GM19467 (cell line): ENCODE results near the gene DHRSX.
"Not testable (repeated sequence)": the region's sequence is repeated elsewhere in the genome, so short reads cannot be mapped to it uniquely, and the experiment has no call there.

Source experiments
- ATAC-seq: cut with Tn5 transposase; IDR thresholded peaks from one replicate; pipeline ENCODE4 v1.9.1; 2021; ENCODE audit warnings: mild to moderate bottlenecking, moderate library complexity; ENCODE audit not compliant: unreplicated experiment

The DHRSX gene

GRCh38 chrX:2325076-2325784, 175.5 kb downstream of the DHRSX start:
- peak; percentile 62 for ATAC-seq

DNA sequence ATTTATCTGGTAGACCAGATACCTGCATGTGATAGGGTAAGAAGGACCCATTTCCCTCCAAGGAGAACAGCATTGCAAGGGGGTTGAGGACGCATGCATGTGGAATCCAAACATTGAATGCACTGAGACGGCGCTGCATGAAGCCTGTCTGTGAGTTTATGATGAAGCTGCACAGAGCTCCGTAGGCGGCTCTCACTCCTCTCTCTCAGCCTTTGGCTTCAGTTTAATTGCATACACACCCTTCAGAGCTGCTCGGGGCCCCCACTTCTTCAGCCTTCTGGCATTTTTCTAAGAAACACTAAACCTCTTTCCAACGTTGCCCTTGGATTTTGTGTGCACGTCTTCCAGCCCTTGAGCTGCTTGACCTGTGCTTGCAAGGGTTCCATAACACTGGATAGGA, 176.6 kb downstream of the DHRSX start:
- no peak for ATAC-seq

GRCh38 chrX:2321411-2321810, 179.4 kb downstream of the DHRSX start:
- no peak for ATAC-seq

DNA sequence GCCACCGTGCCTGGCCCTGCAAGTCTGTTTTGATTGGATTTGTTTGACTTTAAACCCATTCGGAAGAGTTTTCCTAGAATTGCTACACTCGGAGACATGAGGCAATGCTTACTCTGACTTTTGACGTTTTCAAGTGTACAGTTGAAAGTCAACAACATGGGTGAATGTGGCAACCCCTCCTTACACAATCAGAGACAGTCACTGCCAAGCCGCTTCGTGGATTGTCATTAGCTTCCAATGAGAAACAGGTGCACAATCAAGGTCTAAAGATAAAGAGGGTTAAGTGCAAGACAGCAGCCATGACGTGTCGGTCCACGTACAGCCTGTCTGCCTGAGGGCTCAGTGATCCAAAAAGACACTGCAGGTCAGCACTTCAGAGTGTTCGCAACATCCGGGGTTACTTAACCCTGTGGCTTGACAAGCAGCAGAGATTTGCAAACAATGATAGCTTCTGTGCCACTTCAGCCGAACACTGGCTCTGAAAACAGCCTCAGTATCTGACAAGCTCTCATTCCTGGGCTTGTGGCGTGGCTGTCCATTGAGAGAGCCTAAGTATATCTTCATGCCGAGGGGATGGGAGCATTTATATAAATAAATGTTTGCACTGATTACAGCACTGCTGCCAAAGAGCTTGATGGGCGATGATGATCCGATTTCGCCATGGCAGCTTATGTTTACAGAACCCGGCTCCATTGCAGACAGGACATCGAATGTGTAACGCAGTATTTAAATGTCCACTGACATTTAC, 180.0 kb downstream of the DHRSX start:
- ATAC-seq, result no peak

DNA sequence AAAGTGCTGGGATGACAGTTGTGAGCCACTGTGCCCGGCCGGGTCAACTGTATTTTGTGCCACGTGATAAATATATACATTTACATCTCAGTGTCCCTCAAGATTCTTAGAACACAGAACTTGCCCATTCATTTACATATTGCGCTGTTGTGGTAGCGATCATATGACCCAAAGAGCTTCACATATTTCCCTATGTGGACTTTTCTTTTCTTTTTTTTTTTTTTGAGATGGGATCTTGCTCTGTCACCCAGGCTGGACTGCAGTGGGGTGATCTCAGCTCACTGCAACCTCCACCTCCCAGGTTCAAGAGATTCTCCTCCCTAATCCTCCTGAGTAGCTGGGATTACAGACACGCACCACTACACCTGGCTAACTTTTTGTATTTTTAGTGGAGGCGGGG, 180.7 kb downstream of the DHRSX start:
- ATAC-seq, result no peak

- no peak for ATAC-seq
Measured at GRCh38 chrX:2318371-2318770, 182.4 kb downstream of the DHRSX start.

DNA sequence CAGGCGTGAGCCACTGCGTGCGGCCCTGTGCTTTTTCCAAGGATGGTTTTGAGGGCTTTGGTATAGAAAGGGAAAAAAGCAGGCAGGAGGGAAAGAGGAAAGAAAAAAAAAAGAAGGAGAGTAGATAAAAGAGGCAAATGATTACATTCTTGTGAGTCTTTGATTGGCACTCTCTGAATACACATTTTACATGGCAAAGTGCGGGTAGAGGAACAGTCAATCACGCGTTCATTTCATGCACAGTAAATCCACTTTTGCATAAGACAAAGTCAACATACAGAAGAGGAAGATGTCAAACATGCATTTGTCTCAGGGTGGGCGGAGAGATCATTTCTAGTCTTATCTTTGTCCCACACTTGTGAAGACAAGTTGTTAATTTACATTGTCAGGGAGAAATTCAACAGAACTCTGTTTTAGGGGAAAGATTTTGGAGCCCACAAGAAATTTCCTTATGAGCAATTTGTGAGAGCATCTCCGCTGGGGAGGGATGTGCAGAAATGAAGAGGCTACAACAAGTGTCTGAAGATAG, 183.2 kb downstream of the DHRSX start:
- no peak for ATAC-seq

GRCh38 chrX:2316534-2316933, 184.2 kb downstream of the DHRSX start:
- no peak for ATAC-seq

- no peak for ATAC-seq
Measured at GRCh38 chrX:2315434-2315833, 185.3 kb downstream of the DHRSX start.

GRCh38 chrX:2314831-2315365, 185.9 kb downstream of the DHRSX start:
- ATAC-seq, result no peak

DNA sequence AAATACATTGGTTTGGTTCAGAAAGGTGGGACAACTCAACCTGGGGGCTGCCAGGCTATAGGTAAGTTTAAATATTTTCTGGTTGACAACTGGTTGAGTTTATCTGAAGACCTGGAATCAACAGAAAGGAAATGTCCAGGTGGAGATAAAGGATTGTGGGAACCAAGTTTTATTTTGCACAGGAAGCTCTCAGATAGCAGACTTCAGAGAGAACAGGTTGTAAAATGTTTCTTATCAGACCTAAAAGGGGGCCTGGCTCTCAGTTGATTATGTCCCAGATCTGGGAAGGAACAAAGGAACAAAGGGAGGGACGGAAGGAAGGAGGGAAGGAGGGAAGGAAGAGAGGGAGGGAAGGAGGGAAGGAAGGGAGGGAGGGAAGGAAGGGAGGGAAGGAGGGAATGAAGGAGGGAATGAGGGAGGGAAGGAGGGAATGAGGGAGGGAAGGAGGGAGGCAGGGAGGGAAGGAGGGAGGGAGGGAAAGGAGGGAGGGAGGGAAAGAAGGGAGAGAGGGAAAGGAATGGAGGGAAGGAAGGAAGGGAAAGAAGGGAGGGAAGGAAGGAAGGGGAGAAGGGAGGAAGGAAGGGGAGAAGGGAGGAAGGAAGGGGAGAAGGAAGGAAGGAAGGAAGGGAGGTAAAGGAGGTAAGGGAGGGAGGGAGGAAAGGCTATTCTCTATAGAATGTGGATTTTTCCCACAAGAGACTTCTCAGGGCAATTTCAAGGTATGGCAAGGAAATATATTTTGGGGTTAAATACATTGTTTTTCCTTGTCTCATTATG, 186.7 kb downstream of the DHRSX start:
- no peak for ATAC-seq

GRCh38 chrX:2312061-2312591, 188.7 kb downstream of the DHRSX start:
- not testable (repeated sequence) for ATAC-seq

DNA sequence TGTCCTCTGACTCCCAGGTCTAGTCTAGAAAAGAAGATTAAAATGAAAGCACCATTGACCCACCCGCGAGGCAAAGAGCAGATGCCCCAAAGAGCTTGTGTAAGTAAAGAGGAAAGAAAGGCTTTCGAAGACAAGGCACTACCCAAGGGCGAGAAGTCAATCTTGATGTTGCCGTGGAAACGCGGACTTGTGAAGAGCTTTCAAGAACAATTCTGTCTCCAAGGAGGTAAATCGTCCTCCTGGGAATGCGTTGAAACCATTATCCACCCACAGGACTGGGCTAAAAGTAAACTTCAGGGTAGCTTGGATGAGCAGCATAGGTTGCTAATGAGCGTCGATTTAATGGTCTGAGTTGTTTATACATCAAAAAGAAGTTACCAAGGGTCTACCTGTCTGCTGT, 189.3 kb downstream of the DHRSX start:
- ATAC-seq, result no peak

DNA sequence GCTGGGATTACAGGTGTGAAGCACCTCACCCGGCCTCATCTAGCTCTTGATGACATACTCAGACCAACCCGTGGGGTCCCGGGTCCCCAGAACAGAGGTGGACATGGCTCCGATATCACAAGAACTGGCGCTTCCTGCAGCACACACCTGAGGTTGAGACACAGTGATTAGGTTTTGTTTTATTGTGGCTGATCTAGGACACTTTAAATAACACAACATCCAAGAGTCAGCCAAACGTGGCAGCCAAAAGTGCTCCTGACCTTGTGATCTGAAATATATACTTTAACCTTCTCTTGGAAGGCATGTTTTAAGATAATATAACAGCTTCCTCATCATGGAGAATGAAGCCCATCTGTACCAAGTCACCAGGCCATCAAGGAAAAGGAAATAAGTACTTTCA, 198.9 kb downstream of the DHRSX start:
- ATAC-seq, result no peak

DNA sequence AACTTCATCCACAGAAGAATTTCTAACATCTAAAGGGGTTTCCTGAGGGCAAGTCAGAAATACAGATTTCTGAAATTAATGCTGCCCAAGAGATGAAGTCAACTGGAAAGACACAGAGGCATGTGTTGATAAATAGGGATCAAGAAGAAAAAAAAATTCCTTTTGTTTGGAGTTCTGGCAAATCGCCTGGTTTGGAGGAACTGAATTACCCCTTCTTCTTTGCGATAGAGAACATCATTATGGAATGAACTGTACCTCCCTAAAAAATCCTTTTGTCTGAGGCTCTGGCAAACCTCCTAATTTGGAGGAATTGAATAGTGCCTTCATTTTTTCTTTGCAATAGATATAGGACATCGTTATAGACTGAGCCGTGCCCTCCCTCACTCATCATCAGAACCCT, 200.9 kb downstream of the DHRSX start:
- ATAC-seq, result no peak

- no peak for ATAC-seq
Measured at GRCh38 chrX:2286731-2287130, 214.0 kb downstream of the DHRSX start.

DNA sequence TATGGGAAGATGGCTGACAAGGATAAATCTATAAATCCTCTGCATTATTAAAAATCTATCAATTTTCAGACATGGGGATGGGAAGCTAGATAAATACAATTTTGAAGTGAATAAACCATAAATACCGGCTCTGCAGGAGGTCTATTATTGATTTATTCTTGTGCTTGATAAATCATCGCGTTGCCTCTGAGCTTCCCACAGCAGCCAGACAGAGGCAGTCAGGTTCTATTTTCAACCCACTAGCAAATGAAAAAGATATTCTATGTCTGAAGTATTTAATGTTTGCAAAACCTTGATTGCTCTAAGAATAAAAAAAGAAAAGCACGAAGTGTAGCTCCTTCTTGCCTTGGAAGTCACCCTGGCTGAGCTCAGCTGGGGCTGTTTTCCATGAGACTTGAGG, 216.2 kb downstream of the DHRSX start:
- no peak for ATAC-seq

- ATAC-seq, result no peak
Measured at GRCh38 chrX:2284133-2284532, 216.6 kb downstream of the DHRSX start.

GRCh38 chrX:2283111-2283859, 217.5 kb downstream of the DHRSX start:
- ATAC-seq, result no peak

DNA sequence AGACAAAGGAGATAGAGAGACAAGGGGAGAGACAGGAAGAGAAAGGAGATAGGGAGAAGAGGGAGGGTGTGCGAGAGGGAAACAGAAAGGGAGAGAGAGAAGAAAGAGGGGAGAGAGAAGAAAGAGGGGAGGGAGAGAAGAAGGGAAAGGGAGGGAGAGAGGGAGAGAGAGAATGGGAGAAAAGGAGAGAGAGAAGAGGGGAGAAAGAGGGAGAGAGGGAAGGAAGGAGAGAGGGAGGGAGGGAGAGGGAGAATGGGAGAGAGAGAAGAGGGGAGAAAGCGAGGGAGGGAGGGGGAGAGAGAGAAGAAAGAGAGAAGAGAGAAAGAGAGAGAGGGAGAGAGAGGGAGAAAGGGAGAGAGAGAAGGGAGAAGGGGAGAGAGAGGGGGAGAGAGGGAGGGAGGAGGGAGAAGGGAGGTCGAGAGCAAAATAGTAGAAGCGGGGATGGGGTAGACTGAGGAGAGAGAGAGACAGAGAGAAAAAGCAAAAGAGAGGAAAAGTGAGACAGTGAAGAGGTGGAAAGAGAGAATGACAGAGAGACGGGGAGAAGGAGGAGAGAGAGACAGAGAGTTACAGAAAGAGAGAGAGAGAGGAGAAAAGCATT, 218.2 kb downstream of the DHRSX start:
- ATAC-seq, result no peak
